ENCODE data around the gene SRPRB. TPM values are rescaled to one million over a fixed set of nuclear protein-coding genes. Genes with fewer than 3 reads are reported as not detected.

Gene SRPRB
- polyA plus RNA-seq, 4 donors: 7.6 to 55.3 (median 31.7) TPM

- DNase-seq (no peak), FAIRE-seq (no peak)
- no peaks in the 10 kb centered on the region for H3K27me3 ChIP-seq (ENCODE audit: control insufficient read depth in 3 of 3, insufficient read depth in 3 of 3, low read length in 3 of 3)
- no peak overlapping the region for H3K27ac ChIP-seq (ENCODE audit: low read depth in 1 of 3, low read length in 2 of 3)
- WGBS, 3 donors: 81 to 88% (median 87%) methylated on average over 8 of the region's 8 CpGs
- no peaks in the 10 kb centered on the region for H3K36me3 ChIP-seq (ENCODE audit: control insufficient read depth in 3 of 3, insufficient read depth in 2 of 3, low read depth in 1 of 3, low read length in 3 of 3)
- no peaks in the 10 kb centered on the region for H3K9me3 ChIP-seq (ENCODE audit: control insufficient read depth in 2 of 2, insufficient read depth in 1 of 2, low read depth in 1 of 2, low read length in 1 of 2)
- no peaks in the 10 kb centered on the region for H3K4me1 ChIP-seq (ENCODE audit: control insufficient read depth in 3 of 3, insufficient read depth in 2 of 3, low read depth in 1 of 3, low read length in 2 of 3)
- no peak overlapping the region for H3K4me3 ChIP-seq (ENCODE audit: low read depth in 1 of 3, low read length in 3 of 3)
Measured at GRCh38 chr3:133857767-133858166, 52.2 kb downstream of the SRPRB start.

DNA sequence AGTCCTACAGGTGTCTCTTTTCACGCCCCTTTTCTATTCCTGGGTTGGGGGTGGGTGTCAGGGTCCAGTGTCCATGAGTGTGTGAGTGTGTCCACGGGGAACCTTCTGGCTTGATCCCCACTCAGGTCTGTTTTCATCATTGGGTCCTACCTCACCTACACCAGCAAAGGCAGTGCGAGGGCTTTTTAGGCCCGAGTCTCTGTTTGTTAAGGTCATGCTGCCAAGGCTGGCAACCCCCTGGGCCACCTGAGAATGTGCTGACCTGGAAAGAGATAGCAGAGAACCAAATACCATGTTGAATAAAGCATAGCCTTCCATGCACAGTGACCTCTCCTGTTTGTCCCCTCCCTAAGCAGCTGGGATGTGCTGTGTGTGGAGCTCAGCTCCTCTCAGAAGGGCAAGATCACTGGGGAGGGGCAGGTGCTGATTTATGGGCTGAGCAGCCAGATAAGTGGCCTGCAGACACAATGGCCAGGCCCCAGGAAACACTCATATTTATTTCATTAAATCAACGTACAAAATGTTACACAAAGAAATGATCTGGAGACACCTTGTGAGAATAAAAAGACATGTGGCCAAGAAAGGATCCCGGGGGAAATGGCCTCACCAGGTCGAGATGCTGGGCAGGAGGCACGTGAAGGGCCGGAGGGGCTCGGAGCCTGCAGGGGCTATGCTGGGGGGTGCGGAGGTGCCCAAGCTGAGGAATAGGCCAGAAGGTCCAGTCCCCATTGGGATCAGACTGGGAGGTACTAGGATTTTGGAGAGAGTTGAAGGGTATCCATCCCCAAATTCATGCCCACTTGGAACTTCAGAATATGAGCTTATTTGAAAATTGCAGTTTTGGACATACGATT lies 54.0 kb downstream of the SRPRB start:
- H3K27me3 ChIP-seq (ENCODE audit: control insufficient read depth in 3 of 3, insufficient read depth in 3 of 3, low read length in 3 of 3): no peaks in the 10 kb centered on the region
- H3K9me3 ChIP-seq (ENCODE audit: control insufficient read depth in 2 of 2, insufficient read depth in 1 of 2, low read depth in 1 of 2, low read length in 1 of 2): no peaks in the 10 kb centered on the region
- no peak overlapping the region for H3K4me3 ChIP-seq (ENCODE audit: low read depth in 1 of 3, low read length in 3 of 3)
- FAIRE-seq: no peak
- H3K4me1 ChIP-seq (ENCODE audit: control insufficient read depth in 3 of 3, insufficient read depth in 2 of 3, low read depth in 1 of 3, low read length in 2 of 3): no peaks in the 10 kb centered on the region
- no peaks in the 10 kb centered on the region for H3K36me3 ChIP-seq (ENCODE audit: control insufficient read depth in 3 of 3, insufficient read depth in 2 of 3, low read depth in 1 of 3, low read length in 3 of 3)
- no peak for DNase-seq
- no peak overlapping the region for H3K27ac ChIP-seq (ENCODE audit: low read depth in 1 of 3, low read length in 2 of 3)
- WGBS, 3 donors: 85 to 88% (median 87%) methylated on average over 12 of the region's 12 CpGs

GRCh38 chr3:133860519-133860918 lies 54.9 kb downstream of the SRPRB start:
- no peak for FAIRE-seq
- H3K4me1 ChIP-seq (ENCODE audit: control insufficient read depth in 3 of 3, insufficient read depth in 2 of 3, low read depth in 1 of 3, low read length in 2 of 3): no peaks in the 10 kb centered on the region
- H3K27ac ChIP-seq (ENCODE audit: low read depth in 1 of 3, low read length in 2 of 3): no peak overlapping the region
- H3K27me3 ChIP-seq (ENCODE audit: control insufficient read depth in 3 of 3, insufficient read depth in 3 of 3, low read length in 3 of 3): no peaks in the 10 kb centered on the region
- 87 to 93% (median 88%) methylated on average over 5 of the region's 5 CpGs for whole genome bisulfite sequencing, 3 donors
- no peak overlapping the region for H3K4me3 ChIP-seq (ENCODE audit: low read depth in 1 of 3, low read length in 3 of 3)
- H3K36me3 ChIP-seq (ENCODE audit: control insufficient read depth in 3 of 3, insufficient read depth in 2 of 3, low read depth in 1 of 3, low read length in 3 of 3): no peaks in the 10 kb centered on the region
- H3K9me3 ChIP-seq (ENCODE audit: control insufficient read depth in 2 of 2, insufficient read depth in 1 of 2, low read depth in 1 of 2, low read length in 1 of 2): no peaks in the 10 kb centered on the region
- no peak for DNase-seq

DNA sequence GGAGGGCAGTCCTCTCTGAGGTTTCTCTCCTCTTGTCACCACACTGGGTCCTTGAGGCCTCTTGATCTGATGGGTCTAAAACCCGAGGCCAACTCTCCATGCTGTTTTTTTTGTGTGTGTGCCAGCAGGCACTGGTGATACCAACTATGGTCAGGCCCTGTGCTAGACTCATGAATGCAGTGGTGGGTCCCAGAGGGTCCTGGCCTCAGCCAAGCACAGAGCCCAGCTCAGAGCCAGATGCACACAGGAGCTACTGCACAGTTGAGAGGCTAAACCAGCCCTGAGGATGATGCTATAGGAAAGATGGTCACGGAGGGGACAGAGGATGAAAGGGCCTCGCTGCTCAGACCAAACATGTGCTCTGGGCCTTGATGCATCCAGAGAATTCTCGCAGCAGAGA lies 56.5 kb downstream of the SRPRB start:
- Histone ChIP-seq H3K4me3 (ENCODE audit: low read depth in 1 of 3, low read length in 3 of 3) (no peak overlapping the region), H3K36me3 (ENCODE audit: control insufficient read depth in 3 of 3, insufficient read depth in 2 of 3, low read depth in 1 of 3, low read length in 3 of 3) (no peaks in the 10 kb centered on the region), H3K4me1 (ENCODE audit: control insufficient read depth in 3 of 3, insufficient read depth in 2 of 3, low read depth in 1 of 3, low read length in 2 of 3) (no peaks in the 10 kb centered on the region), H3K9me3 (ENCODE audit: control insufficient read depth in 2 of 2, insufficient read depth in 1 of 2, low read depth in 1 of 2, low read length in 1 of 2) (no peaks in the 10 kb centered on the region), H3K27ac (ENCODE audit: low read depth in 1 of 3, low read length in 2 of 3) (no peak overlapping the region), H3K27me3 (ENCODE audit: control insufficient read depth in 3 of 3, insufficient read depth in 3 of 3, low read length in 3 of 3) (no peaks in the 10 kb centered on the region)
- no peak for DNase-seq
- 75 to 81% (median 79%) methylated on average over 4 of the region's 4 CpGs for WGBS, 3 donors
- FAIRE-seq: no peak

- Histone ChIP-seq H3K4me3 (ENCODE audit: low read depth in 1 of 3, low read length in 3 of 3) (no peak overlapping the region), H3K36me3 (ENCODE audit: control insufficient read depth in 3 of 3, insufficient read depth in 2 of 3, low read depth in 1 of 3, low read length in 3 of 3) (no peaks in the 10 kb centered on the region), H3K4me1 (ENCODE audit: control insufficient read depth in 3 of 3, insufficient read depth in 2 of 3, low read depth in 1 of 3, low read length in 2 of 3) (no peaks in the 10 kb centered on the region), H3K27ac (ENCODE audit: low read depth in 1 of 3, low read length in 2 of 3) (no peak overlapping the region), H3K9me3 (ENCODE audit: control insufficient read depth in 2 of 2, insufficient read depth in 1 of 2, low read depth in 1 of 2, low read length in 1 of 2) (no peaks in the 10 kb centered on the region), H3K27me3 (ENCODE audit: control insufficient read depth in 3 of 3, insufficient read depth in 3 of 3, low read length in 3 of 3) (peaks cover 0 to 2% (median 0%) of the 10 kb centered on the region in 3 donors)
- DNase-seq (no peak), FAIRE-seq (no peak)
- WGBS, 3 donors: 75 to 81% (median 79%) methylated on average over 11 of the region's 11 CpGs
Measured at GRCh38 chr3:133863911-133864310, 58.3 kb downstream of the SRPRB start.

DNA sequence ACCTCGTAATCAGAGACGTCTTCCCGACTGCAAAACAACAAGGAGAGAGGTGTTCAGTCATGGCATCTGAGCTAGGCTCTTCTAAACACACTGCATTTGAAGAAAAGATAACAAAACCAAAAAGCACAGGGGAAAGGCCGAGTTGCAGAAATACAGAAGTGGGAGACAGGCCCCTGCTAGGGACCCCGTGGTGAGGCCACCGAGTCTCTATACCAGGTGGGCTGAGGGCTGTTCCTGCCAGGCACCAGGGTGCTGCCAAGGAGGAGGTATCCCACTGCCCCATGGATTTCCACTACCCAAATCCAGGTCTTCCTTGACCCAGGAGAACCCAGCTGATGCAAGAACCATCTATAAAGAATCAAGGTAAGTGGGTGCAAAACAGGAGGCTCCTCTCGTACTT lies 59.0 kb downstream of the SRPRB start:
- Histone ChIP-seq H3K27ac (ENCODE audit: low read depth in 1 of 3, low read length in 2 of 3) (no peak overlapping the region), H3K9me3 (ENCODE audit: control insufficient read depth in 2 of 2, insufficient read depth in 1 of 2, low read depth in 1 of 2, low read length in 1 of 2) (peaks cover 0 to 3% of the 10 kb centered on the region in 2 donors), H3K36me3 (ENCODE audit: control insufficient read depth in 3 of 3, insufficient read depth in 2 of 3, low read depth in 1 of 3, low read length in 3 of 3) (no peaks in the 10 kb centered on the region), H3K4me3 (ENCODE audit: low read depth in 1 of 3, low read length in 3 of 3) (no peak overlapping the region), H3K27me3 (ENCODE audit: control insufficient read depth in 3 of 3, insufficient read depth in 3 of 3, low read length in 3 of 3) (peaks cover 0 to 4% (median 2%) of the 10 kb centered on the region in 3 donors), H3K4me1 (ENCODE audit: control insufficient read depth in 3 of 3, insufficient read depth in 2 of 3, low read depth in 1 of 3, low read length in 2 of 3) (no peaks in the 10 kb centered on the region)
- 76 to 84% (median 77%) methylated on average over 7 of the region's 7 CpGs for WGBS, 3 donors
- no peak for DNase-seq
- FAIRE-seq: no peak

DNA sequence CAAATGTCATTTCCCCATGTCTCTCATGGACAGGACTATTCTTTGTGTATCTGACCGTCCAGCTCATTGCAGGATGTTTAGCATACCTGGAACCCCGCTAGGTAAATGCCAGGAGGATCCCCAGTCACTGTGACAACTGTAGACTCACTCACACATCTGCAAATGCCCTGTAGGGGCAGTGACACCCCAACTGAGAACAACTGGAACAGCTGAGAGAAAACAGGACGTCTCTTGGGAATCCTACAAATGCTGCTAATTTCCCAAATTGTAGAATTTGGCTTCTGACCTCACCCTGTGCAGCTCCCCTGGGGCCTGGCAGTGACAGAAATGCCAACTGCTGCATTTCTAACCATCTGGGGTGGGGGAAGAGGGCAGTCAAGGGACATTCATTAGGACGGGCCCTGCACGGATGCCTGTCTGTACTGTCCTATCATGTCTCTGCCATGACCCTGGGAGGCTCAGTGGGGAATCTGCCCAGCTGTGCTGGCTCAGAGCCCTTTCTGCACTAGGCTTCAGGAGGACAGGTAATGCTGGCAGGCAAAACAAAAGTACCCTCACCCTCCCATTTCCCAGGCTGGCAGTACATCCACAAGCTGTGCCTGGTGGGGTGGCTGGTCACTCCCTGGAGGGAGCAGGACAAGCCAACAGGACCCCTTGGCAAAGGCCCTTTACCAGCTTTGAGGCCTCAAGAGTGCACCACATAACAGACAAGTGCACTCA lies 59.7 kb downstream of the SRPRB start:
- no peak overlapping the region for H3K27ac ChIP-seq (ENCODE audit: low read depth in 1 of 3, low read length in 2 of 3)
- H3K4me3 ChIP-seq (ENCODE audit: low read depth in 1 of 3, low read length in 3 of 3): no peak overlapping the region
- H3K4me1 ChIP-seq (ENCODE audit: control insufficient read depth in 3 of 3, insufficient read depth in 2 of 3, low read depth in 1 of 3, low read length in 2 of 3): no peaks in the 10 kb centered on the region
- peaks cover 0 to 3% of the 10 kb centered on the region in 2 donors for H3K9me3 ChIP-seq (ENCODE audit: control insufficient read depth in 2 of 2, insufficient read depth in 1 of 2, low read depth in 1 of 2, low read length in 1 of 2)
- H3K36me3 ChIP-seq (ENCODE audit: control insufficient read depth in 3 of 3, insufficient read depth in 2 of 3, low read depth in 1 of 3, low read length in 3 of 3): no peaks in the 10 kb centered on the region
- peaks cover 0 to 5% (median 2%) of the 10 kb centered on the region in 3 donors for H3K27me3 ChIP-seq (ENCODE audit: control insufficient read depth in 3 of 3, insufficient read depth in 3 of 3, low read length in 3 of 3)
- DNase-seq: no peak
- FAIRE-seq: no peak
- WGBS, 3 donors: 58 to 74% (median 68%) methylated on average over 5 of the region's 5 CpGs

DNA sequence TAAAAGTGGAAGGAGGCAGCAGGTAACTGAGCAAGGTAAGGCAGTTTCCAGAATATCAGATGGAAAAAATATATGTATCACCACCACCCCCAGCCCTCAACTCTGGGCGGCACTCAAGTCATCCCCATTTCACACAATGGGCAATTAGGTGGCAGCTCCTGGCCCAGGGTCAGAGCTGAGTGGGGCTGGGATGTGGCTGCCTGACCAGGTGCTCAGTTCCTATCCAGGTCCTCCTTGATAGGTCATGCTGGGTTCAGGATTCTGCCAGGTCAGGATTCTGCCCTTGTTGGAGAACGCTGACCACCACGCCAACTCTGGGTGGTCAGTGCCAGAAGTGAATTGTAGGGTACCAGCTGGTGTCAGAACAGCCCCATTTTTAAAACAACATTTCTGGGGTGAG lies 60.5 kb downstream of the SRPRB start:
- Histone ChIP-seq H3K4me1 (ENCODE audit: control insufficient read depth in 3 of 3, insufficient read depth in 2 of 3, low read depth in 1 of 3, low read length in 2 of 3) (no peaks in the 10 kb centered on the region), H3K36me3 (ENCODE audit: control insufficient read depth in 3 of 3, insufficient read depth in 2 of 3, low read depth in 1 of 3, low read length in 3 of 3) (no peaks in the 10 kb centered on the region), H3K27me3 (ENCODE audit: control insufficient read depth in 3 of 3, insufficient read depth in 3 of 3, low read length in 3 of 3) (peaks cover 0 to 5% (median 2%) of the 10 kb centered on the region in 3 donors), H3K9me3 (ENCODE audit: control insufficient read depth in 2 of 2, insufficient read depth in 1 of 2, low read depth in 1 of 2, low read length in 1 of 2) (peaks cover 0 to 3% of the 10 kb centered on the region in 2 donors), H3K27ac (ENCODE audit: low read depth in 1 of 3, low read length in 2 of 3) (no peak overlapping the region), H3K4me3 (ENCODE audit: low read depth in 1 of 3, low read length in 3 of 3) (no peak overlapping the region)
- FAIRE-seq: no peak
- 92 to 98% (median 95%) methylated on average over 3 of the region's 3 CpGs for WGBS, 3 donors
- no peak for DNase-seq

All from small intestine (tissue), 7 donors.